DND-41 (cell line): Measurements from ENCODE around the gene CSNK1A1L.

Source experiments
- CTCF ChIP-seq: IDR thresholded peaks from 2 replicates; pipeline ENCODE4 v1.5.1; 2012; ENCODE audit warnings: borderline replicate concordance, low read length, moderate library complexity, mild to moderate bottlenecking; ENCODE audit not compliant: poor library complexity, severe bottlenecking; ENCODE audit errors: extremely low read depth
- EZH2 ChIP-seq: IDR thresholded peaks from 3 replicates; pipeline ENCODE4 v1.6.1; 2012; ENCODE audit warnings: borderline replicate concordance, low read depth, mild to moderate bottlenecking, moderate library complexity, low read length, inconsistent platforms; ENCODE audit not compliant: severe bottlenecking

DNA sequence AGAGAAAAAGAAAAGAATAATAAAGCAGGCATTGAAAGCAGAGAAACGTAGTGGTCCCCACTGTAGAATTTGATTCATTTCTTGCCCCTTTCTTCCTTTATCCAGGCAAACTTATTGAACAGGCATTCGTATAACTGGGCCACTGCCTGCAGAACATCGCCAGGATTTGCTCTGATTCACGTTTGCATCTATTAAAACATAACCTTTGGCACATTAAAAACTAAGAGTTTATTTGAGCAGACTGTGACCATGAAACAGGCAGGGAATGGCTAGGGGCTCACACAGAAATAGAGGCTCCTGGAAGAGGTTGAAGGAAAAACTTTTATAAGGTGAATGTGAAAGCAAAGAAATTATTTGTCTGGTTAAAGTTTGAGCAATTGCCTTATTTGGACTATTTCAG, 33.4 kb downstream of the CSNK1A1L start:
- TF ChIP-seq CTCF = no peak
- no peak for TF ChIP-seq EZH2
